ENCODE measurements around the gene ARHGAP5.
A peak's percentile ranks its signal among the peaks of the same experiment; 100 is the strongest.

ARHGAP5 gene

DNA sequence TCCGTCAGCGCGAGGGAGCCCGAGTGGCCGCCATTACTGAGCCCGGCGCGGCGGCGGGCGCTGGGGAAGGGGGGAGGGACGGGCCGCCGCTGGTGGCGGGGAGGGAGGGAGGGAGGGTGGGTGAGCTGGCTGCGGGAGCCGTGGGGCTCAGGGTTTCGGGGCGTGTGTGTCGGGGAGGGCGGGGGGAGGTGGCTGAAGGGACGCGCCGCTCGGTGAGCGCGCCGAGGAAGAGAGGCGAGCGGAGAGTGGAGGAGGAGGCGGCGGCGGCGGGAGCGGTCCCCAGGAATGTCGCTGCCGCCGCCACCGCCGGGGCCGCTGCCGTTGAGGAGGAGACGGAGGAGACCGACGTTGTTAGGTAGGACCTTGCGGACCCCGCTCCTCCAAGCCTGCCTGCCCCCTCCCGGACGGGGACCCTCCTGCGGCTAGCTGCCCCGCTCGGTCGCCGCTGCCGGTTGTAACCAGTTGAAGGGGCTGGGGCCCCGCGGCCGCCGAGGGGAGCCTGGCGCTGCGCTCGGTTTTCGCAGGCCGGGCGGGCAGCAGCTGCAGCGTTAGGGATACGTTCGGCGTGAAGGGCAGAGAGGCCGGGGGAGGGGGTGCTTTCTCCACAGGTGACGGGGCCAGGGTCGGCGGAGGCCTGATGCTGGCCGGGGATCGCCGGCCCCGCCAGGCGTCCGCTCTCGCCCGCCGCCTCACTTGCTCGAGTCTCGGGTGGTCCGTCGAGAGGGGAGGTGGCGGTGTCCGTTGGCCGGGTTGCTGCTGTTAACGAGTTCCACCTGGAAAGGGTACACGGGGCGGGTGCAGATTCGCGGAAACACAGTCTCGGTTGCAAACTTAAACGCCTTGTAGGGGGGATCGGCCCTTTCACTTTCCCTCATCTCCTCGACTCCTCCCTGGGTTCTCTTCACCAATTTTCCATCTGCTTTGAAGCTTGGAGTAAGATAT lies at the start of gene ARHGAP5:
ARHGAP5 (plus strand) TSS at position 224 of the 942 bp plus-strand sequence. CDS start 13,366 bp downstream, outside the sequence.
- DNase-seq (ENCODE audit: insufficient read length, low spot score) = peak; percentile 9
- no peak for FAIRE-seq

GRCh38 chr14:32028599-32028998 lies 48.5 kb upstream of the ARHGAP5 start:
- no peak for FAIRE-seq
- no peak for TF ChIP-seq POLR2A (IDR thresholded peaks at IDR 0.05; ENCODE audit: low read depth, low read length)
- no peak for DNase-seq (ENCODE audit: insufficient read length, low spot score)

More for the DNA sequence above, at the start of gene ARHGAP5:
- peak; percentile 53; the same call in 1 of the 2 replicates for TF ChIP-seq POLR2A (IDR thresholded peaks at IDR 0.05; ENCODE audit: low read depth, low read length)

DNA sequence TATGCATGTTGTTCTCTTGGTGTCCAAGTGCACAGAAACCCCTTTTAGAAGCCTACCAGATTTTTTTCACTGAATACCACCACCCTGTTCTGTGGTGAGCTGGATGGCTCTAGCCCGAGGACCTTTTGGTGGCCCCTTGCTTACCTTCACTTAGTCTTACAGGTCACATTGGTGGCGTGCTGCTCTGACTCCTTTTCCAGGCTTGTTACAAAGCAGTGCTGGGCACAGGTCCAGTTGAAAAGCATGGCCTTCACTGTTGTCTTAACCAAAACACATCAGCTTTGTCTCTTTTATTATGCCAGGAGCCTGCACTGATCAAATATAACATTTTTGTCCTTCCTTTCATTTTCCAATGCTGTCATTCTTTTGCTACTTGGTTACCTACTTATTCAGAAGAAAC lies 43.6 kb upstream of the ARHGAP5 start:
- DNase-seq (ENCODE audit: insufficient read length, low spot score) = no peak
- TF ChIP-seq POLR2A (IDR thresholded peaks at IDR 0.05; ENCODE audit: low read depth, low read length) = no peak
- no peak for FAIRE-seq

DNA sequence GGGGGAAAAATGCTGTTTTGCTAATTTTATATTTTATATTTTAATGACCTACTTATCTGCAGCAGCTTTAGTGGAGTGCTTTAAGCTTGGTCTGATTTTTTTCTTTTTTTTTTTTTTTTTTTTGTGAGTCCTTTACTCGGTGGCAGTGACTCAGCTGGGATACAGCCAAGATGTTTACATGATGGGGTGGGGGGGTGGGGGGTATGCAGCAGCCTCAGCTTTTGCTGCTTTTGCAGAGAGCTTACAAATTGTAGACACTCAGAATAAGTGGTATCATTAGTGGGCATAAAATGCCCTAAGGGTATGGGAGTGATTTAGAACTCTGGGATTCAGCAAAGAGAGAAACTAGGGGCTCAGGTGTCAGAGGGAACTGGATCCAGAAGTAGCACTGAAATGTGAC lies 38.2 kb upstream of the ARHGAP5 start:
- DNase-seq (ENCODE audit: insufficient read length, low spot score) = no peak
- no peak for TF ChIP-seq POLR2A (IDR thresholded peaks at IDR 0.05; ENCODE audit: low read depth, low read length)
- FAIRE-seq = no peak

- no peak for TF ChIP-seq POLR2A (IDR thresholded peaks at IDR 0.05; ENCODE audit: low read depth, low read length)
- no peak for FAIRE-seq
Observed at GRCh38 chr14:32039401-32040030, 37.6 kb upstream of the ARHGAP5 start.

DNA sequence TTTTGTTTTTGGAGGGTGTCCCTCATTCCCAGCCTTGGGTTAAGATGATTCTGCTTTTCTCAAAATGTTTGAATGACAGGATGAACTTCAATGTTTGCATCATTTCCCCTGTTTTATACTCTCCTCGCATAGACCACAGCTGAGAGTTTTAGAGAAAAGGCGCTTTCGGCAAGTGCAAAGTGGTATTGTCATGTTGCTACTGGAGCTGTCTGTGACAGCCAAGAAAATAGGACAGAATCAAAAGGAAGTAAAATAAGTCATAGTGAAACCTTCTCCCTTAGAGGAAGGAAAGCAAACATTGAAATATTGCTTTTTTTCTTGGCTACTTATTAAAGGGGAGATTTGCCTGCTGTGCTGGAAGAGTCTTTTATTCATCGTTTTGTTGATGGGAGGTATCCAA lies 33.5 kb upstream of the ARHGAP5 start:
- TF ChIP-seq POLR2A (IDR thresholded peaks at IDR 0.05; ENCODE audit: low read depth, low read length) = no peak
- DNase-seq (ENCODE audit: insufficient read length, low spot score) = no peak
- FAIRE-seq = no peak

More at GRCh38 chr14:32039401-32040030, 37.6 kb upstream of the ARHGAP5 start:
- no peak for DNase-seq (ENCODE audit: insufficient read length, low spot score)

DNA sequence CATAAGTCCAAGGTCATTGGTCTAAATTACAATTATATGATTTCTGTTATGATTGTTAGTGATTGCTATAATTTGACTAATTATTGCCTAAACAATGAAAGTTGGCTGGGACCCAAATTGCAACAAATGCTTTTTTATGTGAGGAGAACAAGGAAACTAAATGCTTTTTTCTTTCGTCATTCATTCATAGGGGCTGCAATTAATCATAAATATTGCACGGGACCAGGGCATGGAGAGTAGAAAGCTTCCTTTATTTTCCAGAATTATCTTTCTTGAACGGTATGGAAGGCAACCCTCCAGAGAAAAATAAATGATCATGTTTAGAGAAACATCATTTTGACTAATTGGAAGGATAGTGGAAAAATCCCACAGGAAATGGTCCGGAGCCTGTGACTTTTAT lies 32.6 kb upstream of the ARHGAP5 start:
- no peak for FAIRE-seq
- no peak for DNase-seq (ENCODE audit: insufficient read length, low spot score)
- TF ChIP-seq POLR2A (IDR thresholded peaks at IDR 0.05; ENCODE audit: low read depth, low read length) = no peak

GRCh38 chr14:32047791-32048190 lies 29.3 kb upstream of the ARHGAP5 start:
- DNase-seq (ENCODE audit: insufficient read length, low spot score) (no peak), FAIRE-seq (no peak)
- no peak for TF ChIP-seq POLR2A (IDR thresholded peaks at IDR 0.05; ENCODE audit: low read depth, low read length)

DNA sequence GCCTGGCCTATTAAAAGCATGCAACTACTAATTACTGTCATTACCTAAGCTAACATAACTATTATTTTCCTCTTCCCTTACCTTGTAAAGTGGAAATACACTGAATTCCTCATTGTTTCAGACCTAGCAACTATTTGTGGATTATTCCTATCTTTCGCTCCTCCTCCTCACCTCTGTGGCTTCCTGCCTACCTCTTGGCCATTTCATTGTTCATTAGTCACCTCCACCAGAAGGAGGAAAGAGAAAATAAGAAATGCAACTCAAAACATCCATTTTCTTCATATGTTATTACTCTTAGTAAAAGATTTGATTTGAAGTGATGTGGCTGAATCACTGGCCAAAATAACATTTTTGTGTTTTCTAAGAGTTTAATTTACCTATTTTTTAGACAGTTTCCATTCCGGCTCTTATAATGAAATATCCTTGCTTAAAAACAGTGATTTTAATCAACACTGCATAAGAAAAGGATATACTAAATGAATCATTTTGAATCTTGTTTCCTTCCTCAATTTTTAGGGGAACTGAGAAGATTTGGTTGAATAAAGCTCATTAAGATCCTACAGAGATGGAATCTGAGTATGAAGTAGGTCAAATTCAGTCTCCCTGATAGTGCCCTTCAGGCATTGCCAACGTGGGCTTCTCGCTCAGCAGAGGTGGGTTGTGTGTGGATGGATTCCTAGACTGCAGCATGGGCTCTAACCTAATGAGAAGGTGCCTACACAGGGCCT lies 27.6 kb upstream of the ARHGAP5 start:
- DNase-seq (ENCODE audit: insufficient read length, low spot score) (no peak), FAIRE-seq (no peak)
- TF ChIP-seq POLR2A (IDR thresholded peaks at IDR 0.05; ENCODE audit: low read depth, low read length) = no peak

DNA sequence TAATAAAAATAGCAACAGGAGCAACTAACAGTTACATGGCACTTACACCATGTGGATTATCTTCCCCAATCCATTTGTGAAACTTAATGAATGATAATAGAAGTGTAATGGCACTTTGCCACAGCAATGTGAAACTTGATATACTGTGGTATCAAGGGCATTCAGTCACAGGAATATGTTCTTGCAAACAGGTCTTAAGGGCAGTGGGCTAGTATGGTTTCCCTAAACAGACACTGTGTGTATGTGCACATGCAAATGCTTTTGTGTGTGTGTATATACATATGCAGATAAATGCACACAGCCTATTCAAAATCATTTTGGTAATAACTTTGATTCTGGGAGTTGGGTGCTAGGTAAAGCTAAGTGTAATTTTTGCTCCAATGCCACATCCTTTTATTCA lies 26.2 kb upstream of the ARHGAP5 start:
- TF ChIP-seq POLR2A (IDR thresholded peaks at IDR 0.05; ENCODE audit: low read depth, low read length) = no peak
- FAIRE-seq (no peak), DNase-seq (ENCODE audit: insufficient read length, low spot score) (no peak)

- FAIRE-seq = no peak
- no peak for DNase-seq (ENCODE audit: insufficient read length, low spot score)
- TF ChIP-seq POLR2A (IDR thresholded peaks at IDR 0.05; ENCODE audit: low read depth, low read length) = no peak
Observed at GRCh38 chr14:32054536-32054935, 22.6 kb upstream of the ARHGAP5 start.

- no peak for TF ChIP-seq POLR2A (IDR thresholded peaks at IDR 0.05; ENCODE audit: low read depth, low read length)
- FAIRE-seq (no peak), DNase-seq (ENCODE audit: insufficient read length, low spot score) (no peak)
Observed at GRCh38 chr14:32055175-32055574, 21.9 kb upstream of the ARHGAP5 start.

DNA sequence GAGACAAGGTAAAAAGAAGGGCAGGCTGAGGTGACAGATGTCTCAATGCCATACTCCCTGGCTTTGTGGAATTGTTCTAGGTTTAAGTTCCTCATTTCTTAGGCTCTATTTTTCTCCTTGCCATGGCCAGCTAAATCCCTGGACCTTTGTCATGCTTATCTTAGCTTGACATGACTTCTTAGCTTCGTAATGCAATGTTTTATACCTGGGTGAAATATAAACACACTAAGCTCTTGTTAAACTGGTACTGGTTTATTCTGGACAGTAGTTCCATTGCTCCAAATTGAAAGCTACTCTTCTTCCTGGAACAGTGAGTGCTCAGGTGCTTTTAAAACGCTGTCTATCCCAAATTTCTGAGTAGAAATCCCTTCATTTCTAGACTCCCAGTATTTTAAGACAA lies 17.4 kb upstream of the ARHGAP5 start:
- FAIRE-seq = no peak
- no peak for DNase-seq (ENCODE audit: insufficient read length, low spot score)
- no peak for TF ChIP-seq POLR2A (IDR thresholded peaks at IDR 0.05; ENCODE audit: low read depth, low read length)

GRCh38 chr14:32064931-32065330 lies 12.2 kb upstream of the ARHGAP5 start:
- FAIRE-seq (no peak), DNase-seq (ENCODE audit: insufficient read length, low spot score) (no peak)
- TF ChIP-seq POLR2A (IDR thresholded peaks at IDR 0.05; ENCODE audit: low read depth, low read length) = no peak

Measured in H54 (cell line).